ENCODE data around the gene NEURL1B.

The NEURL1B gene

DNA sequence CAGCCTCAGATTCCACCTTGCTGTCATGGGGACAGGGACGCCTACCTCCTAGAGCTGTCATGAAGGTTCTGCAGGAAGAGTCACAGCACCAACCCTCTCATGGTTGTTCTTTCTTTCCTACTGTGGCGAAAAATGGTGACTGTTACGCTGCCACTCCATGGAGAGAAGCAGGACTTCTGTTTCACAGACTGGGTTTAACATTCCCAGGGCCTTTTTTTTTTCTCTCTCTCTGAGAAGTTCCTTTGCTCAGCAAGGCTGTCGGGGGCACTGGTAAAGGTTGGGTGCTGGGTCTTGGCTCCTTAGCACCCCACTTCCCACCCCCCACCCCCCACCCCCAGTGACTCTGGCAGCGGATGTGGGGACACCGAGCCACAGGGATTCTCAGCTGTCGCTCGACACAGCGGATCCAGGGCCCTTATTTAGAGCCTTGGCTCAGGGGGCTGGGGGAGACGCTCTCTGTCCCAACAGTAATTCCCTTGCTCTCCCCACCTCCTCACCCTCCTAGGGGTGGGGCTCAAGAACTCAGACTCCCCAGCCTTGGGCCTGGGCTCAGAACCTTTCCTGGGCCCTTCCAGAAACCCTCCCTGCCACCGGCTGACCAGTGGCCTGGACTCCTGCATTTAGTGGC, 95.6 kb downstream of the NEURL1B start:
- DNase-seq: no peak

DNA sequence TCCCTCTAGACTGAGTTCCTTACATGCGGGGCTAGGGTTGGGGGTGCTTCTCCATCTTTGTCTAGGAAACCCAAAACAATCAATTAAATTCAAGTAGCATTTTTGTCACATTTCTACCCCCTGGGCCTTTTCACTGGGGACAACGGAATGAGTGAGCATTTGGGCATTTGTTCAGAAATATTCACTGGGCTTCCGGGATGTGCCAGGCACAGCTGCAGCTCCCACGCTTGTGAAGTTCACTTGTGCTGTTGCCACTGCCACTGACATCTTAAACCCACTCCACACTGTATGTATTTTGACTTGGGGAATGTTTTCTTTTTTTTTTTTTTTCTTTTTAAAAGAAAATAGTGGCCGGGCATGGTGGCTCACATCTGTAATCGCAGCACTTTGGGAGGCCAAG, 98.3 kb downstream of the NEURL1B start:
- DNase-seq: no peak

DNA sequence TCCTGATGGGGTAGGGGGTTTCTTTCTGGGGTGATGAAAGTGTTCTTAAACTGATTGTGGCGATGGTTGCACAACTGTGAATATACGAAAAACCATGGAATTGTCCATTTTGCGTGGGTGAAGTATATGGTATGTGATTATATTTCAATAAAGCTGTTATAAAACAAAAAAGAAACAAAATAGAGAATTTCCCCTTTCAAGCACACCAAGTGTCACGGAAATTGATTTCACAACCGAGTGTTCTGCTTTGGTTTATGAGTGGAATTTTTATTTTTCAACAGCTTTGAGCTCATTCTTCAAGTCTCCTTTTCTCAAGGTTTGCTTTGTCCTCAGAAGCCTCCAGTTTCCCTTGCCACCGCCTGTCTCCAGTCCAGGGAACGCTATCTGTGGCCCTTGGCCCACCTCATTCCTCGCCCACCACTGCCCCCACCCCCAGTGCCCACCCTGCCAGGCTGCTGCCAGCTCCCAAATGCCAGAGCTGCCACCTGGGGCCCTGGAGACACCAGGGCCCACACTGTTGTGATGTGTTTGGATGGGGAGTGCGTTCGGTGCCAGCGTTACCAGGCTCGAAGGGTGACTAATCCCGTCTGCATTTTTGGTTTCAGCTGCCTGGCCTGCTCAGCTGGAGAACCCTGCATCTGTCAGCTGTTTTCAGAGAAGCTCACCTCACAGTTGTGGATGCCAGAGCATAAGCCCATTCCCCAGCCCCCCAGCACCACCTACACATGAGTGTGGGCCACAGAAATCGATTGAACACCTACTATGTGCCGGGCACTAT, 99.6 kb downstream of the NEURL1B start:
- DNase-seq: peak; percentile 84

All from T1000 (cell line).